HG03280 (cell line): ENCODE data around the gene MASP2.
"Not testable (repeated sequence)": the region's sequence is repeated elsewhere in the genome, so short reads cannot be mapped to it uniquely, and the experiment has no call there.

ENCODE experiments used
- ATAC-seq: cut with Tn5 transposase; IDR thresholded peaks from one replicate; pipeline ENCODE4 v1.9.1; 2021; ENCODE audit warnings: mild to moderate bottlenecking, moderate library complexity; ENCODE audit not compliant: unreplicated experiment

Gene MASP2

GRCh38 chr1:11058595-11059154 is 11.6 kb upstream of the MASP2 start:
- ATAC-seq, result no peak

GRCh38 chr1:11058026-11058425 is 11.0 kb upstream of the MASP2 start:
- ATAC-seq, result no peak

DNA sequence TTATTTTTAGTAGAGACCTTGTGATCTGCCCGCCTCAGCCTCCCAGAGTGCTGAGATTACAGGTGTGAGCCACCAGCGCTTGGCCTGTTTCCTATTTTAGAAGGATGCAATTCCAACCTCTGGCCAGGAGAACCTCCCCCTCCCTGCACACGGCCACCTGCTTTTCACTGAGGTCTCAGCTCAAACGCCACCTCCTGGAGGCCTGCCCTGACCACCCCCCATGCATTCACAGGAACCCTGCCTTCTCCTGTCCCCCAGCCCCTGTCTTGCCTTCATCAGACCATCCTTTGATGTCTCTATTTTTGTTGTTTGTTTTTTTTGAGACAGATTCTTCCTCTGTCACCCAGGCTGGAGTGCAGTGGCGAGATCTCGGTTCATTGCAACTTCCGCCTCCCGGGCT is 10.4 kb upstream of the MASP2 start:
- ATAC-seq, result no peak

- no peak for ATAC-seq
Measured at GRCh38 chr1:11056504-11056903, 9.5 kb upstream of the MASP2 start.

GRCh38 chr1:11055676-11056075 is 8.6 kb upstream of the MASP2 start:
- no peak for ATAC-seq

GRCh38 chr1:11054666-11055065 is 7.6 kb upstream of the MASP2 start:
- no peak for ATAC-seq

DNA sequence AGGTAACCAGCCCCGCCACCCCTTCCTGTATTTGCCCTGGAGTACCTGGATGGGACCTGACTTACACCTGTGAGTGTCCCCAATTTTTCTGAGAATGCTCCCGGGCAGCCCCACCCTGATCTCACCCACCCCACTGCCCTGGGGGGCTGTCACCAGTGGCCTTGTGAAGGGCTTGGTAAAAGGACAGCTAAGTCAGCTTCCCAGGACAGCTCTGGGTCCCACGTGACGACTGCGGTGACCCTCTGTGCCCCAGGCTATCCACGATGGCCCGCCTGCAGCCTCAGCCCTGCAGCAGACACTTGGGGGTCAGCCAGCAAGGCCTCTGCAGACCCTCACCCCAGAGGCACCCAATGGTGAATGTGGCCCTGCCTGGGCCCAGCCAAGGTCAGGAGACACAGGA is 7.1 kb upstream of the MASP2 start:
- ATAC-seq, result no peak

DNA sequence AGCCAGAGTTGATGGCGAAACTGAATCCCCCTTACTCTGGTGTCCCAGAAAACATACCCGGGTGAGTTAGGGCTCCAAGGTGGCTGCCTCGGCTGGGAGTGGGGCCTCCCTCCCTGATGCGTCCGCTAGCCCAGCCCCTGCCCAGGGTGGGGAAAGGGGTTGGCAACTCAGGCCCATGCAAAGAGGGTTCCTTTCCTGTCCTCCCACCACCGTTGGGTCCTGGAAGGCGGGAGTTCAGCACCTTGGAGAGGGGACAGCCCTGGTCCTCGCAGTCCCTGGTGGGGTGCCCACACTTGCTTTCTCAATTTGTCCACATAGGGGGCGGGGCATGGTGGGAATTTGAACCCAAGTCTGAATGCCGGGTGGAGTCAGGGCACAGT is 6.7 kb upstream of the MASP2 start:
- no peak for ATAC-seq

DNA sequence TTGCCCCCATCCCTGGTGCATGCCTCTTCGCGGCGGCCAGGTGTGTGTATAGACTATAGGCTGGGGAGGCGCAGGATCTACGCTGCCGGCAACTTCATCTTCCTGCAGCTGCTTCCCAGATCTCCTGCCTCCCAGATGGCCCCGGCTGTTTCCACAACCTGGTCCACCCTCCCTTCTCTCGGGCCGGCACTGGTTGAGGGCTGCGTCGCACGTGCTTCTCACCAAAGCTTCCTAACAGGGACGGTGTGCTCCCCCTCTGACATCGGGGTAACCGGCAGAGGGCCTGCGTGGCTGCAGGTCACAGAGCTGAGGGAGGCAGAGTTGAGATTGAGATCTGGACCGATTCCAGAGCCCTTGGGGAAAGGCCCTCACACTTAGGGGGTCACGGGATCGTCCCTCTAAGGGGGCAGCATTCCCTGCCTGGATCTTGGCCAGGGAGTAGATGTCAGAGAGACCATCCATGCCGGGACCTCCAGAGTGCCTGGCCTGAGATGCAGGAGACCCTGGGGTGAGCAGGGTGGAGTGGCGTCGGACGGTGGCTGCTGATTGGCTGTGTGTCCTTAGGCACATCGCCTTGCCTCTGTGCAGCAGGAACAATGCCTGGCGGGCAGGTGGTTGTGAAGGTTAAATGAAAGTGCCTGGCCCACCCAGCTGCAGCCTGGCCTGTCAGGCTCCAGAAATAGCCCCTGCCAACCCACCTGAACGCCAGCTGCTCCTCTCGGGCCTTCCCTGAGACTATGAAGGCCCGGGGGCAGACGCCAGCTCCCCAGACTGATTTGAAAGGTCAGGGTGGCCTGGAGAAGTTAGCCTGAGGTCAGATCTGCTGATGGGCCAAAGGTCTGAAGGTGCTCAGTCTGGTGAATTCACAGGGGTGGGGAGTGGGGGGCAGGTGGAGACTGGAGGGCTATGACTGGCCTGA is 6.1 kb upstream of the MASP2 start:
- no peak for ATAC-seq

GRCh38 chr1:11051781-11052511 is 4.9 kb upstream of the MASP2 start:
- no peak for ATAC-seq

DNA sequence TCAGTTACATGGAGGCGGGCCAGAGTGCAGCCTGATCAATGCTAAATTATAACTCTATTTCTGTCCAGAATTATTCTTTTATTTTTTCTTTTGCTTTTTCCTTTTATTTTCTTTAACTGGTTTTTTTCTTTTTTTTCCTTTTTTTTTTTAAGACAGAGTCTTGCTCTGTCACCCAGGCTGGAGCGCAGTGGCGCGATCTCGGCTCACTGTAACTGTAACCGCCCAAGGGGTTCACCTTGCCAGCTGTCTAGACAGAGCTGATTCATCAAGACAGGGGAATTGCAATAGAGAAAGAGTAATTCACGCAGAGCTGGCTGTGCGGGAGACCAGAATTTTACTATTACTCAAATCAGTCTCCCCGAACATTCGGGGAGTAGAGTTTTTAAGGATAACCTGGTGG is 4.1 kb upstream of the MASP2 start:
- ATAC-seq, result not testable (repeated sequence)

- ATAC-seq, result no peak
Measured at GRCh38 chr1:11046270-11046566, 821 bp downstream of the MASP2 start.

DNA sequence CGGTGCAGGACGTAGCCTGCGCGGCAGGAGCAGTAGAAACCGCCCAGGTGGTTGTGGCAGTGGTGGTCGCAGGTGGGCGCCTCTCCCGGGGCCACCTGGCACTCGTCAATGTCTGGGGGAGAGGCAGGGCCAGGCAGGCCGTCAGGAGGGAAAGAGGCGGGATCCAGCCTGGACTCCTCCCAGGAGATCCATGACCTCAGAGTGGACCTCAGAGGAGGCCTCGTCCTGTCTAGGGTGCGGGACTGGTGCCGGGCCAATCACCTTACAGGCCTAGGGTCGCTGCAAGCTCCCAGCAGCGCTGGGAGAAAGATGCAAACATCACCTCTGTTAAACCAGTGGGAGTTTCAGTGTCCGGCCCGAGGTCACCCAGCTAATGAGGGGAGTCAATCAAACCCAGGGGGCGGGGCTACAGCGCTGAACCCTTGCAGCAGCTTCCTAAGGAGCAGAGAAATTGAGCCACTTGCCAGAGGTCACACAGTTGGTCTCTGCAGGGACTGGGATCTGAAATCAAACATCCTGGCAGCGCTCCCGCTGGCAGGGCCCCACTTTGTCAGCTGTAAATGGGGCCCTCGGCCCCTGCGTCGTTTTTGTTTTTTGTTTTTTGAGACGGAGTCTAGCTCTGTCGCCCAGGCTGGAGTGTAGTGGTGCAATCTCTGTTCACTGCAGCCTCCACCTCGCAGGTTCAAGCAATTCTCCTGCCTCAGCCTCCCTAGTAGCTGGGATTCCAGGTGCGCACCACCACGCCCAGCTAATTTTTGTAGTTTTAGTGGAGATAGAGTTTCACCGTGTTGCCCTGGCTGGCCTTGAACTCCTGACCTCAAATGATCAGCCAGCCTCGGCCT is 1.4 kb downstream of the MASP2 start:
- no peak for ATAC-seq

GRCh38 chr1:11044849-11045427 is 2.1 kb downstream of the MASP2 start:
- ATAC-seq, result no peak

- ATAC-seq, result no peak
Measured at GRCh38 chr1:11044086-11044848, 2.8 kb downstream of the MASP2 start.

DNA sequence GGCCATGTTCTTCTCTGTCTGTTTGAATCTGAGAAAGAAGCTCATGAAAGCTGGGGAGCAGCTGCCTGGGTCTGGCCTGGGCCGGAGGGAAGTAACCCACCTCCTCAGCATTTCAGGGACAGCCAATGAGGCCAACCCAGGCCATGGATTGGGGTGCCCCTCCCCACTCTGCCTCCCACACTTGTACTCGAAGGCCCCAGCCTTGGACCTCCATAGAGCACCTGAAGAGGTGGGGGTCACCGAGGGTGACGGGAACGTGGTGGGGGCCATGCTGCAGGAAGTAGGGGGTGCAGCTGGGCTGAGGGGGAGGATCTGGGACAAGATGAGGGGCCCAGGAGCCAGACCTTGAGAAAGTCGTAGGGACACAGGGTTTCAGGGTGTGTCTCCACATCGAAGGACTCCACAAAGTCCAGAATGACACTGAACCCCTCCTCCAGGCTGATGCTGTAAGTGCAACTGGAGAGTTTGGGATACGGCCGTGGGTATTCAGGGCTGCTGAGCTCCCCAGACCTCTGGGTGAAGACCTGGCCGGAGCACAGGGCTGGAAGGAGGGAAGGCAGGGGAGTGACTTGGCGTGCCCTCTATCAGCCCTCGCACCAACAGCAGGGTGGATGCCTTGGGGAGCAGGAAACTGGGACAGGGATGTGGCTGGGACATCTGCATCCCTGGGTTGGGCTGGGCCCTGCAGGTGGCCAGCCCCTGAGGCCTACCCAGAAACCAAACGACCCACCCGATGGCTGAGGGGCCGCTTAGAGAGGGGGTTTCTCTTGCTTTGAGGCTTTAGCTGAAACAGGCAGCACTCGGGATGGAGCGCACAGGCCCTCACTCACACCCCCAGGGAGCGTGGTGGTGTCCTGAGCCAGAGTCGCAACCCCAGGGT is 3.8 kb downstream of the MASP2 start:
- no peak for ATAC-seq

DNA sequence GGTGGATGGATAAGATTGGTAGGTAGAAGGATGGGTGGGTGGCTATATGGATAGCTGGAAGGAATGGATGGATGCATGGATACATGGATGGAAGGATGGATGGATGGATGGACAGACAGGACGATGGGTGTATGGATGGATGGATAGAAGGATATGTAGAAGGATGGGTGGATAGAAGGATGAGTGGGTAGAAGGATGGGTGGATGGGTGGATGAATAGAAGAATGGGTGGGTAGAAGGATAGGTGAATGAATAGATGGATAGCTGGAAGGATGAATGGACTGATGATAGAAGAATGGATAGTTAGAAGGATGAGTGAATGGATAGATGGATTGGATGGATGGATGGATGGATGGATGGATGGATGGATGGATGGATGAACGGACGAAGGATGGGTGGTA is 5.0 kb downstream of the MASP2 start:
- ATAC-seq, result no peak

- no peak for ATAC-seq
Measured at GRCh38 chr1:11041048-11041447, 6.0 kb downstream of the MASP2 start.

GRCh38 chr1:11040105-11040429 is 7.0 kb downstream of the MASP2 start:
- ATAC-seq, result not testable (repeated sequence)
